Fibroblast of peridontal ligament (primary cell): Measurements from ENCODE around the gene LYRM4.

Experiments used
- DNase-seq: peaks from one replicate; pipeline ENCODE4 v3.0.0-alpha.2; 2010; ENCODE audit errors: extremely low read depth

The LYRM4 gene

GRCh38 chr6:5174756-5175549, 85.8 kb downstream of the LYRM4 start:
- no peak for DNase-seq

GRCh38 chr6:5174244-5174643, 86.5 kb downstream of the LYRM4 start:
- no peak for DNase-seq

GRCh38 chr6:5173810-5174209, 86.9 kb downstream of the LYRM4 start:
- DNase-seq: no peak

- DNase-seq: no peak
Observed at GRCh38 chr6:5172897-5173474, 87.8 kb downstream of the LYRM4 start.

- DNase-seq: no peak
Observed at GRCh38 chr6:5172041-5172653, 88.6 kb downstream of the LYRM4 start.

- DNase-seq: no peak
Observed at GRCh38 chr6:5167501-5167900, 93.2 kb downstream of the LYRM4 start.

GRCh38 chr6:5164092-5164491, 96.7 kb downstream of the LYRM4 start:
- no peak for DNase-seq

GRCh38 chr6:5163247-5163646, 97.5 kb downstream of the LYRM4 start:
- no peak for DNase-seq

- DNase-seq: no peak
Observed at GRCh38 chr6:5162355-5162754, 98.4 kb downstream of the LYRM4 start.

- DNase-seq: no peak
Observed at GRCh38 chr6:5160206-5160605, 100.5 kb downstream of the LYRM4 start.

GRCh38 chr6:5159162-5159561, 101.6 kb downstream of the LYRM4 start:
- no peak for DNase-seq

- DNase-seq: no peak
Observed at GRCh38 chr6:5158180-5158579, 102.6 kb downstream of the LYRM4 start.

GRCh38 chr6:5157621-5158138, 103.1 kb downstream of the LYRM4 start:
- DNase-seq: no peak

GRCh38 chr6:5156627-5157026, 104.1 kb downstream of the LYRM4 start:
- DNase-seq: no peak

- no peak for DNase-seq
Observed at GRCh38 chr6:5155906-5156305, 104.8 kb downstream of the LYRM4 start.

GRCh38 chr6:5153186-5153585, 107.6 kb downstream of the LYRM4 start:
- DNase-seq: no peak

GRCh38 chr6:5152460-5152859, 108.3 kb downstream of the LYRM4 start:
- no peak for DNase-seq

- DNase-seq: peak; percentile 79
Observed at GRCh38 chr6:5151955-5152401, 108.8 kb downstream of the LYRM4 start.

- no peak for DNase-seq
Observed at GRCh38 chr6:5151360-5151954, 109.3 kb downstream of the LYRM4 start.

GRCh38 chr6:5150551-5151075, 110.1 kb downstream of the LYRM4 start:
- DNase-seq: no peak

- DNase-seq: no peak
Observed at GRCh38 chr6:5149891-5150290, 110.9 kb downstream of the LYRM4 start.

GRCh38 chr6:5149159-5149704, 111.5 kb downstream of the LYRM4 start:
- no peak for DNase-seq
